ENCODE measurements around the gene GLUL.

Gene GLUL

DNA sequence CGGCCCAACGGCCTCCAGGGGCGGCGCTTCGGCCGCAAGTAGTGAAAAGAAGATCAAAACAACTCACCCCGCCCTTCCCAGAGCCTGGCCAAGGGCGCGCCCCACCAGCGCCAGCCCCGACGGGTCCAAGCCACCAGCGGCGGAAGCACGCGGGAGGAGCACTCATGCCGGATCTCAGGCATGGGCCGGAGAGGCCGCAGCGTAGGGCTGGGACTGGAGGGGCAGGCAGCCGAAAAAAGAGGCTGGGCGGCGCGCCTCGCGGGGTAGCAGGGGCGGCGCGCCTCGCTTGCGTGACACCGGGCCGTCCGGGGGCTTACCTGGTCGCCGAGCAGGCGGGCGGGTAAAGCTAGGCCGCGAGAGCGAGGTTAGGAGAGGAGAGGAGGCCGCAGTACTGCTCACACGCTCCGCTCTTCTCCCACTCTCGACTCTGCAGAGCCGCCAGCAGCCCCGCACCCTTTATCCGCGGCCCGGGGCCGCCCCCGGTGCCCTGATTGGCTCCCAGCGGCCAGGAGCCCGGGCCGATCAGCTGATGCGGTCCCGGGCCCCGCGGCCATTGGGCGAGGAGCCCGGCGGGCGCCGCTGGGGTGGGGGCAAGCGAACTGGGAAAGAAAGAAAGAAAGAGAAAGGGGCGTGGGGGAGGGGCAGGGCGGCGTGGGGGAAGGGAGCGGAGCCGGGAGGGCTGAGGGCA is at the start of gene GLUL:
Gene GLUL (minus strand): TSS at position 429 of the 688 bp plus-strand sequence. CDS start 3,053 bp downstream, outside the sequence.
- DNase-seq (ENCODE audit: low read depth) = peak; percentile 88

DNA sequence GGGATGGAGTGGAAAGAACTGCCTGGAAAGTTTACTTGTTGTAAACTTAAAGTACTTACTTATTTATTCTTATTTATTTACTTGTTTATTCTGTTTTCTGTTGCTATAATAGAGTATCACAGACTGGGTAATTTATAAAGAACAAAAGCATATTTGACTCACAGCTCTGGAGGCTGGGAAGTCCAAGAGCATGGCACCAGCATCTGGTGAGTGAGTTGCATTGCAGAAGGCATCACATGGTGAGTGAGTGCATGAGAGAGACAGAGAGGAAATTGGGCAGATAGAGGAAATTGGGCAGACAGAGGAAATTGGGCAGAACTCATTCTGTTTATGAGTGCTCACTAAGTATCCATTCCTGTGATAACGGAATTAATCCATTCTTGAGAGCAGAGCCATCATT is 46.7 kb upstream of the GLUL start:
- DNase-seq (ENCODE audit: low read depth) = no peak

DNA sequence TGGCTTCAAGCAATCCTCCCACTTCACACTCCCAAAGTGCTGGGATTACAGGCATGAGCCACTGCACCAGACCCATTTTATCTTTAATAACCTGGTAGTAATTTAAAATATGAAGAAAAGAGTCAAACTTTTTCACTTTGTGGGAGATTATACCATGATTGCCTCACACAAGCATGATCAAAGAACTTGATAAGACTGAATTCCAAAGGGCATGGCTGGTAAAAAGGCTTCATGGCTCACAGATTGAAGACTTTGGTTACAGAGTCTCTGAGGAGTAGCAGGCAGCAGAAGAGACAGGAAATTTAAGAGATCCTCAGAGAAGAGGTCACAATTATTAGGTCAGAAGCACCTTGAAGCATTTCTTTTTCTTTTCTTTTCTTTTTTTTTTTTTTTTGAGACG is 42.0 kb upstream of the GLUL start:
- no peak for DNase-seq (ENCODE audit: low read depth)

DNA sequence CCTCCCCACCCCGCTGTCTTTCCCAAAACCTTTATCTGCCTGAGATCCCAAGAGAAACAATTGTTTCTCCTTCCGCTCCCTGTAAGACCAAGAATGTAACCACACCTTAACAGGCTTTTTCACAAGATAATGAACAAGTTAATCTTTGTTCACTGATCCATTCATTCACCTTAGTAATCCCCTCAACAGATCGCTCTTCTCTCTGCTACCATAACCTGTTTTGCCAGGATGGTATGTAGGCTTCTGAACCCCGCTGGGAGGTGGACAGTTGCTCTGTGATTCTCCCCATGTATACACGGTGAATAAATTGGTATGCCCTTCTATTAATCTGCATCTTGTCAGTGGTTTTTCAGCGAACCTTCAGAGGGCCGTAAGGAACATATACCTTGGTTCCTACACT is 39.7 kb upstream of the GLUL start:
- no peak for DNase-seq (ENCODE audit: low read depth)

DNA sequence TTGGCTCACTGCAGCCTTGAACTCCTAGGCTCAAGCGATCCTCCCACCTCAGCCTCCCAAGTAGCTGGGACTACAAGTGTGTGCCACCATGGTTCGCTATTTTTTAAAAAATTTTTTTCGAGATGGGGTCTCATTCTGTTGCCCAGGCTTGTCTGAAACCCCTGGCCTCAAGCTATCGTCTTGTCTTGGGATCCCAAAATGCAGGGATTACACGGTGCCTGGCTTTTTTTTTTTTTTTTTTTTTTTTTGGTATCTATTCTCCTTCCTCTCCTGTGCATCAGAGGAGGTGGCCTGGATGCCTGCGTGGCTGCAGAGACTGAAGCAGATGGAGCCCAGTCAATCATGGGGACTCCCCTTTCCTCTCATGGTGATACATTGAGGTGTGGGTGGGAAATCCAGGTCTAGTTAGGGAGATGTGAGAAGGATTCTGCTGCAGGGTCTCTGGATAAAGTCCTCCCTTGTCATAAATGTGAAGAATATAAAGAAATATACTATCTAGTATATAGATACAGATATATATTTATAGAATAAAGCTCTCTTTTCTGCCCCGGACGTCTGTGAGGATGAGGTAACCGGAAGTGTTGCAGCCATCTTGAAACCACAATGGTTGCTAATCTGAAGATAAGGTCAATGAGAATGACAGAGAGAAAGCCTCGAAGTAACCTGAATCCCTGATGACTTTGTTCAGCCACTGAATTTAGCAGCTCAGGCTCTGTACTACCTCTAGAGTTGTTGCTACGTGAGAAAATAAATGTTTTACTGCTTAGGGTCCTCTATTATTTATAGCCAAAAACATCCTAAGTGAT is 38.9 kb upstream of the GLUL start:
- DNase-seq (ENCODE audit: low read depth) = no peak

DNA sequence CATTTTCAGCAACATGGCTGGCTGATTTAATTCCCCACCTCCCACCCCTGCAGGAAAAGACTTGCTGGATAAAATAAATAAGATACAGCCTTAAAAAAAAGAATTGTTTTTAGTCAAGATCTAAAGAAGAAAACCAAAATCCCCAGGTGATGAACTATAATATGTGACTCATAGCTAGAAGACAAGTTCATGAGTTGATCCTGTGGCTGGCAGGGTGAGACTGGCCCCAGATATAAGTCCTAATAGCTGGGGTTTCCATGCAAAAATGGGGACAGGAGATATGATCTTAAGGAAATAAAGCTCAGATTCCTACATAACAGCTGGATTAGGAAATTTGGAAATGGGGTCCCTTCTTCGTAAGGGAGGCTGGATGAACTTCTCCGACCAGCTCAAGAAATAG is 36.5 kb upstream of the GLUL start:
- no peak for DNase-seq (ENCODE audit: low read depth)

DNA sequence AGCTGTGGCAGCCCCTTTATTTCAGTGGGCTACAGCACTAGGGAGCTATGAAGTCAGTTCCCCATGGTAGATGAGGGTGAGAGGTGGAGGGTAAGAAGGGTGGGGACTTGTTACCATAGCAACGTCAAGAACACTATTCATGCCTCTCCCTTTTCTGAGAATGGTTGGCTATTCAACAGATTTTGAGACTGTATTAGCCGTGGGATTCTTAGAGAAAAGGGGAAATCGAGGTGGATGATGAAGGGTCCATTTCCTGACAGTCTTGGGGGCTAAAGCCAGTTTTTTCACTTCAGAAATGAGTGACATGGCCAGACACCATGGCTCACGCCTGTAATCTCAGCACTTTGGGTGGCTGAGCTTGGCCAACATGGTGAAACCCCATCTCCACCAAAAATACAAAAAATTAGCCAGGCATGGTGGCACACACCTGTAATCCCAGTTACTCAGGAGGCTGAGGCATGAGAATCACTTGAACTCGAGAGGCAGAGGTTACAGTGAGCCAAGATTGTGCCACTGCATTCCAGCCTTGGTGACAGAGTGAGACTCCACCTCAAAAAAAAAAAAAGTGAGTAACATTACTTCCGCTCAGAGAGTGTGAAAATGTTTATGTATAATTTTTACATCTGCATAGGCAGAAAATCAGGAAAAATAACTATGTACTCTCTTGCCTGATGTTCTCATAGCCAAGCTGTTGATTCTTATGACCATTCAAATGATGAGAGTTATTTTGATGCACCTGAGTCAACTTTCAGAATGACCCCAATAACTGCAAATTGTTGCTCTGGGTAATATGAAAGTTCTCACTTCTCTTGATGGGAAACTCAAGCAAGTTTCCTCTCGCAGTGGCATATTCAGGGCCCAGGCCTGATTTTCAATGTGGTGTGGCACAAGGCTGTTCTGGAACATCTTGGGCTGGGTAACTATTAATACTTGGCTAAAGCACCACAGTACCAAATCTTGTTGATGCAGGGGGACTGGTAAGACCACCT is 35.1 kb upstream of the GLUL start:
- DNase-seq (ENCODE audit: low read depth) = no peak

DNA sequence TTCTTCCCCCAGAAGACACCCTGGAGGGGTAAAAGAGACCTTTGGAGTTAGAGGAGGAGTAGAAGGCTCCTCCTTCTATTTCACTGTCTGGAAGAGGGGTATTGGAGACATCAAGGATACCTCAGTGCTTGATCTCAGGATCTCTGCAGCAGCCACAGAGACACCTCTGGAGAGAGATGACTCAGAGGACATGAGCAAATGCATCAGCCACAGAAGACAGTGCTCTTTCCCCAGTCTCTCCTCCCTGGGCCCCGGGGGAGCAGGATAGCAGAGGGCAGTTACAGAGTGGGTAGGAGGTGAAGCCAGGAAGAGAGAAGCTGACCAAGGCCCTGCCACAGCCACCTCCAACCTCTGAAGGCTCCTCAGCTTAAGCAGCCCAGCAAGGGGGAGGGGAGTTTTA is 24.2 kb upstream of the GLUL start:
- no peak for DNase-seq (ENCODE audit: low read depth)

DNA sequence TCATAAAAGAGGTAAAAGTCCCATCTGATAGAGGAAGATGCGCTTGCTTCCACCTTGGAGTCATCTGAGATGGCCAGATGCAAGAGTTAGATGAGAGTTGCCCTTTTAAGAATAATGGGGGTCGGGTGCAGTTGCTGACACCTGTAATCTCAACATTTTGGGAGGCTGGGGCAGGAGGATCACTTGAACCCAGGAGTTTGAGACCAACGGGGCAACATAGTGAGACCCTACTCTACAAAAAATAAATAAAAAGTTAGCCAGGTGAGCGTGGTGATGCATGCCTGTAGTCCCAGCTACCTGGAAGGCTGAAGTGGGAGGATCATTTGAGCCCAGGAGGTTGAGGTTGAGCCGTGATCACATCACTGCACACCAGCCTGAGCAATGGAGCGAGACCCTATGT is 22.4 kb upstream of the GLUL start:
- no peak for DNase-seq (ENCODE audit: low read depth)

DNA sequence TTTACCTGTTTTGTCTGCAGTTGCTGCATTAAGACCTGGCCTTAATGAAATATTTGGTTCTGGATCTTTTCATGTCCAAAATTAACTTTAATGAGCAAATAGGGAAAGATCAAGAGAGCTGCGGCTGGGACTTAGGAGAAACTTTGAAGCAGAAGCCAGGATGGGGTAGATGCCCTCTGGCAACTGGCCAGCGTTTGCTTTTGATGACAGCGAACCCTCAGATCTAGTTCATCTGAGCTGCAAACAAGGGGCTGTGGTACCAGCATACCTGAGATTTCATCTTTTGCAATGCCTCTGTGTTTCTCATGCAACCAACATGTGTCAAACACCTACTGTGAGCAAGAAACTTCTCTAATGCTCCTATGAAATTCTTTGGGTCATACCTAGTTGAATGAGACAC is 21.9 kb upstream of the GLUL start:
- DNase-seq (ENCODE audit: low read depth) = no peak

DNA sequence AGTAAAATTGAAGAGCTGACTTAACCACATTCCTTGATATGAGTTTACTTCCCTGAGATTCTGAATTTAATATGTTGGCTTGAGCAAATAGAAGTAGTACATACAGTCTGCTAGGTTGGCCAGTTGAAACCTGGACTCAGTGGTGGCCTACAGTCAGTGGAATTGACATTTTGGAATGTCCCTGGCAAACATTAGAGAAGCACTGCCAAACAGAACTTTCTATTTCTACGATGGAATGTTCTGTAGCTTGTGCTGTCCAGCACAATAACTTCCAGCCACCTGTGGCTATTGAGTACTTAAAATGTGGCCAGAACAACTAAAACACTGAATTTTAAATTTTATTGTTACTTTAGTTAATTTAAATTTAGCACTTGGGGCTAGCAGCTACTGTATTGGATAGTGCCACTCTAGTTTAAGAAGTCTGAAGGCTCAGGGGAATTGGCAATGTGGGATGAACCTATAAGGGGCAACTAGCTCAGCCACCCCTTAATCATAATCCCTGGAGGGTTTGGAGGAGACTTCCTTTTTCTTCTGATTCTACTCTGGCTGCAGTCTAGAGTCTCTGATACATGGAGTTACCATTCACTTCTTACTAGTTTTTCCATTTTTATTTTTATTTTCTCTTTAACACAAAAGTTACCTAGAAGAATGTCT is 19.2 kb upstream of the GLUL start:
- DNase-seq (ENCODE audit: low read depth) = no peak

DNA sequence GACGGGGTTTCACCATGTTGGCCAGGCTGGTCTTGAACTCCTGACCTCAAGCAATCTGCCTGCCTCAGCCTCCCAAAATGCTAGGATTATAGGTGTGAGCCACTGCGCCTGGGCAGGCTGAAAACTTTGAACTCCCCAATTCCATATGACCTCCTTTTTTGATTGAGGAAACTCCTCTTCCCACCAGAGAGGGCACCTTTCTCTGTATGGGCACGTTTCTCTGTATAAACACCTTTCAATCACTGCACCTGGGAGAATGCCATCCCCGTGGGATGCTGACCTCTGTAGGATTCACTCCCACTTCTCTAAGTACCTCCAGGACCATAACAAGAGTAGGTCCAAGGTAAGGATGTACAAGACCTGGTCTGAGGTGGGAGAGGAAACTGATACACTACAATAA is 18.5 kb upstream of the GLUL start:
- DNase-seq (ENCODE audit: low read depth) = no peak

DNA sequence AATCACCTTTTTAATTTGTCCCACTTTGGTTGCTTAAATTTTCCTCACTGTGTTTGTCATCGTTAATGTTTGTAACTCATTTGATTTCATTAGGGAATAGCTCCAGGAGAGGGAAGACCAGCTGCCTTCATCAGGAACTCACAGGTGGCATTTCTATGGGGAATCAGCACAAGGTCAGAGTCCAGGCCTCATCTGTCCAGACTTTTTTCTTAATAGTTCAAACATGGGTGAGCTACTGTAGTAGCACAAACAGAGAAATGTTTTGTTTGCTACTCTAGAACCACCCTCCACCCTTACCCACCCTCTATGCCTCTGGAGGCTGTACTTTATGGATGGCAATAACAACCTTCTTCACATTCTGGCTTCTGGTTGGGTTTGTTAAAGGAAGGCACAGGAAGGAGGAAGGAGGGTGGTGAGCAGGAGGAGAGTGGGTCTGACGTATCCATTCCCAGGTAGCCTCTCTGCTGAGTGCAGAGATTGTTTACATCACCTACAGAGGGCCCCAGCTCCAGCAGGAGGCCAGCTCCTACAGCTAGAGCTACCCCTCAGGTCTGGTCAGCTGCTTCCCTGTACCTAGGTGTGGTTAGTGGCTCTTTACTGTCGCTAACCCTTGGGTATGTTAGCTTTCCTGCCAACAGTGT is 17.0 kb upstream of the GLUL start:
- no peak for DNase-seq (ENCODE audit: low read depth)

DNA sequence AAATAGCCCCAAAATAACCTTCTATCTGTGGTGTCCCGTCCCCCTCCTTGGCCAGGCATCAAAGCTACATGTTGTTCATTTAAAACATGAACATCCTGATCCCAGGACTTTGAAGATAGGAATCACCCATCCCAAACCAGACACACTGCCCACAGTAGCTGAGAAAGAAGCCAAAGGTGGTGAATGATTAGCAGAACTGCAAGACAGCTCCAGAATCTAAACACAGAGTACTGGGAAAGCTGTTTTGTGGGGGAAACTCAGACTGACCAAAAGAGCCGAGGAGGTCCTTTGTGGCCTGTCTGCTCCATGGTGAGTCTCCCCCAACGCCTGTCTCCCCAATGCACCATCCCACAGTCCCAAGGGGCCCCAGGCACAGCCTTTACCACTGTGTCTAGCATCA is 16.1 kb upstream of the GLUL start:
- DNase-seq (ENCODE audit: low read depth) = no peak

DNA sequence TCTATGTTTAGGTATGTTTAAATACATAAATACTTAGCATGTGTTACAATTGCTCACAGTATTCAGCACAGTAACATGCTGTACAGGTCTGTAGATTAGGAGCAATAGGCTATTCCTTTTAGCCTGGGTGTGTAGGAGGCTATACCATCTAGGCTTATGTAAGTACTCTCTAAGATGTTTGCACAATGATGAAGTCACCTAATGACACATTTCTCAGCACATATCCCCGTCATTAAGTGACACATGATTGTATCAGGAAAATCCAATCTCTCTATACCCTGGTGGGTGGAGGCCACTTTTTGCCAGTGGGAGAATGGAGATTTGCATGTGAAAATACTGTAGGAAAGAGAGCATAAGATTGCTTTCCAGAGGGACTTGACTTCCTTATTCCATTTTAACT is 14.4 kb upstream of the GLUL start:
- DNase-seq (ENCODE audit: low read depth) = no peak

DNA sequence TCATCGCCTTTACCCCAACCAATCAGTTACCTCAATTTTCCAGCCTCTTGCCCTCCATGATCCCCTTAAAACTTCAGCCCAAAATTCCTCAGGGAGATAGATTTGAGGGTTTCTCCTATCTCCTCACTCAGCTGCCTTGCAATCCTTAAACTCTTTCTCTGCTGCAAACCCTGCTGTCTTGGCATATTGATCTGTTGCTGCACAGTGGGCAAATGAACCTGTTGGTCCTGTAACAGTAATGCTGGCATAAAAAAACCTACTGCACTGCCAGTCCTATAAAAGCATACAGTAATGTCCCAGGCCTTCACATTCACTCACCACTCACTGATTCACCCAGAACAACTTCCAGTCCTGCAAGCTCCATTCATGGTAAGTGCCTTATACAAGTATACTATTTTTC is 14.0 kb upstream of the GLUL start:
- DNase-seq (ENCODE audit: low read depth) = no peak

DNA sequence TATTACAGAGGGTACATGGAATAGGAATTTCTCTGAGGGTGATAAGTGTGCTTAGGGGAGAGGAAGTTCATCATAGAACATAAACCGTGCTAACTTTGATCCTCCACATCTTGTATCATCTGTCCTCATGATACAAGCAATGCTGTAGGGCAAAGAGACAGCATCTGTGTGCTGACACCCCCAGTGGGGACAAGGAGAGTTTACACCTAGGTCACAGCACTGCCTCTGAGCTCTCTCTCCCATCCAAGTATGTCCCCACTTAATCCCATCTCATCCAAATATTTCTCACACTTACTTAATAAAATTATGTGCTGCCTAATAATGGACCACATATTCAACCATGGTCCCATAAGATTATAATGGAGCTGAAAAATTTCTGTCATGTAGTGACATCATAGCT is 13.2 kb upstream of the GLUL start:
- no peak for DNase-seq (ENCODE audit: low read depth)

DNA sequence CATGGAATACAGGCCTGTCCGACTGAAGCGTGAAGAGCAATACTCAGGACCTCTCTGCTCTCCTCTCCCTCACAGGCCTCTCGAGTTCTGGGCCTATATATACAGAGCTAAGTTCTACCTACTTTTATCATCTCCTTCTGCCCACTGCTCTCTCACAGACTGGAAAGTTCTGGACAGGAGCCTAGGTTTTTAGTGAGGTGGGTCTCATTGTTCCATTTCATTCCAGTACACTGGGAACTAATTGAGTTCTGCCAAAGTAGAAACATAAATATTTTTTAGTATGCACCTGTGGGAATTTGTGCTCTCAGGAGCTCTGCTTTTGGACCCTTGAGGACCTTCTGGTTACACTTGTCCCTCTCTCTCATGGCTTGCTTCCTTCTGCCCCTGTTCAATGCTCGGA is 9.0 kb upstream of the GLUL start, which contains the start of gene TEDDM1:
Gene TEDDM1 (minus strand): TSS at position 101 of the 400 bp plus-strand sequence. CDS start 182 bp downstream, outside the sequence.
- DNase-seq (ENCODE audit: low read depth) = no peak

DNA sequence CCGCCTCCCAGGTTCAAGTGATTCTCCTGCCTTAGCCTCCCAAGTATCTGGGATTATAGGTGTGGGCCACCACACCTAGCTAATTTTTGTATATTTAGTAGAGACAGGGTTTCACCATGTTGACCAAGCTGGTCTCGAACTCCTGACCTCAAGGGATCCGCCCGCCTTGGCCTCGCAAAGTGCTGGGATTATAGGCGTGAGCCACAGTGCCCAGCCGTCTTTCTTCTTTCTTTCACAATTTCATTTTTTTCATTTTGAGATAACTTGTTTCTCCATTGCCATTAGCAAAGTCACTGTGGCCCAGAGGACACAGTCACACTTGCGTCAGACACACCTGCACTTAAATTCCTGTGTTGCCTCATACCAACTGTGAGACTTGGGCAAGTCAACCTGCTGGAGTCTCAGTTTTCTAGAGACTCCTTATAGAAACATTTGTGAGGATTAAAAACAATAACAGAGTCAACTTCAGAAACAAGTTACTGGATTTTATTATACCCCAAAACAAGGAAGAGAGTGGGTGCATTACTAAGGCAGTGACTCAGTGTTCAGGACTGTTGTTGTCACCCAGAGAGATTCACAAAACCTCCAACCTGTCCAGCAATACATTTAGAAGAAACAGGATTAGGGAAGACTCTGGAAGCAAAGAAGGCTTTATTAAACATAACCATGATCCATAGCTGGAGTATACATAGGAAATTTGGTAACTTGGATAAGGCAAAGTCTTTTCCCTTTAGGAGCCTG is 6.2 kb upstream of the GLUL start:
- no peak for DNase-seq (ENCODE audit: low read depth)

DNA sequence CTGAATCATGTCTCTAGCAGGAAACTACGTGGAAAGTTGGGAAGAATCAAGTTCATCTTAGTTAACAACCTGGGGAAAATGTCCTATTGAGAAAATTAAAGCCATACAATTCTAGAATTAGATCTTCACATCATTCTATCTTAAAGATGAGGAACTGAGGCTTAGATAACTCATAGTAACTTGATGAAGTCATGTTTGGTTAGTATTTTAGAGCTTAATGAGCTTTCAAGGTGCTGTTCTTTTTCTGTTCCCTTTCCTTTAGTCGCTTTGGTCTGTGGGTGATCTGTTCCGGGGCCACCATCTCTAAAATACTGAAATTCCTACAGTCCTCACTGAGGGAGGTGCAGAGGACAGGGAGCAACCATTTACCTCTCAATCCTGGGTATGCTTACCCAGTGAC is 4.3 kb upstream of the GLUL start:
- DNase-seq (ENCODE audit: low read depth) = no peak

Data from fibroblast of the conjunctiva (primary cell).